Measurements from ENCODE around the gene PTDSS2.
A peak's percentile ranks its signal among the peaks of the same experiment; 100 is the strongest.

Gene PTDSS2

DNA sequence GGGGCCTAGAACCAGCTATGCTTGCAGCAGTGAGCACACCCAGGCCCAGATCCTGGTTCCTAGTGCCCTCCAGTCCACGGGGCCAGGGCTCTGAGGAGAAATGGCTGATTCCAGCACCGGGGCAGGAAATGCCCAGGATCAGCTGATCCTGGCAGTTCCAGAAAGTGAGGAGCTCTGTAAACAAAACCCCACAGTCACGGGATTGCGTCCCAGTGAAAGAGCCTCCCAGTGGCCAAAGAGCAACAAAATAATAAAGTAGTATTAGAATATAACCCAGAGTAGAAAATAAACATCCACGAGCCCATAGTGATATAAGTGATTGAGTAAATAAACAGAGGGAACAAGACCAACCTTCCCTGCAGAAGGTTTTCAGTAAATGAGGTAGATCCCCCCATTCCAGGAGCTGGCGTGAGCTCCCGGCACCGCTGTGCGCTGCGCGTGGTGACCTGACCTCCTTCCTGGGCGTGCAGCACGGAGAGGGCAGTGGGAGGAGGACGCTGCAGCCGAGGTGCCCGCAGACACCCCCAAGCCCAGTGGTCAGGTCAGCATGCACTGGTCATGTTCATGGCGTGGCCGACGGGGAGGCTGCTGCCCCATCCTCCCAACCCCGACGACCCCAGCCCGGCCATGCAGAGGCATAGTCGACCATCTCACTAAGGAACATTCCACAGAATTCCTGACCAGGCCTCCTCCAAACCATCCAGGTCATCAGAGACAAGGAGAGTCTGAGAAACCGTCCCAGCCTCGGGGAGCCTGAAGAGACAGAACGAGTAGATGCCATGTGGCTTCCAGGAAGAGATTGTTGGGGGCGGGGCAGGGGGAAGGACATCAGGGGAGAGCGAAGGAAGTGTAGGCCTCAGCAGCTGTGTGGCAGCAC is 19.8 kb downstream of the PTDSS2 start:
- H3K36me3 ChIP-seq (ENCODE audit: control insufficient read depth, insufficient read depth, low read length) = no peaks in the 10 kb centered on the region
- no peak overlapping the region for H3K4me3 ChIP-seq (ENCODE audit: low read depth, low read length)
- H3K9ac ChIP-seq (ENCODE audit: low read depth, low read length) = peak overlapping the region; percentile 37

DNA sequence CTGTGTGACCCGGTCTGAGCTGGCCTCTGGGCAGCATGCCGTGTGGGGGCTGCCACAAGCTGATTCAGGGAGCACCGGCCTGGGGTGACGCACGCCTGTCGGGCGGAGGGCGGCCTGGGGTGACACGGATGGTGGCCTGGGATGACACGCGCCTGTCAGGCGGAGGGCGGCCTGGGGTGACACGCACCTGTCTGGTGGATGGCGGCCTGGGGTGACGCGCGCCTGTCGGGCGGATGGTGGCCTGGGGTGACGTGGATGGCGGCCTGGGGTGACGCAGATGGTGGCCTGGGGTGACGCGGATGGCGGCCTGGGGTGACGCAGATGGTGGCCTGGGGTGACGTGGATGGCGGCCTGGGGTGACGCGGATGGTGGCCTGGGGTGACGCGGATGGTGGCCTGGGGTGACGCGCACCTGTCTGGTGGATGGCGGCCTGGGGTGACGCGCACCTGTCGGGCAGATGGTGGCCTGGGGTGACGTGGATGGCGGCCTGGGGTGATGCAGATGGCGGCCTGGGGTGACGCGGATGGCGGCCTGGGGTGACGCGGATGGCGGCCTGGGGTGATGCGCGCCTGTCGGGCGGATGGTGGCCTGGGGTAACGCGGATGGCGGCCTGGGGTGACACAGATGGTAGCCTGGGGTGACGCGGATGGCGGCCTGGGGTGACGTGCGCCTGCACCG is 21.5 kb downstream of the PTDSS2 start:
- no peak overlapping the region for H3K9ac ChIP-seq (ENCODE audit: low read depth, low read length)

More for the DNA sequence above, 19.8 kb downstream of the PTDSS2 start:
- Histone ChIP-seq H3K9me3 (ENCODE audit: control insufficient read depth, insufficient read depth, low read length) (no peaks in the 10 kb centered on the region), H3K4me1 (ENCODE audit: control insufficient read depth, insufficient read depth, low read length) (peaks cover 10% of the 10 kb centered on the region), H3K27me3 (ENCODE audit: control insufficient read depth, insufficient read depth, low read length) (no peaks in the 10 kb centered on the region)

DNA sequence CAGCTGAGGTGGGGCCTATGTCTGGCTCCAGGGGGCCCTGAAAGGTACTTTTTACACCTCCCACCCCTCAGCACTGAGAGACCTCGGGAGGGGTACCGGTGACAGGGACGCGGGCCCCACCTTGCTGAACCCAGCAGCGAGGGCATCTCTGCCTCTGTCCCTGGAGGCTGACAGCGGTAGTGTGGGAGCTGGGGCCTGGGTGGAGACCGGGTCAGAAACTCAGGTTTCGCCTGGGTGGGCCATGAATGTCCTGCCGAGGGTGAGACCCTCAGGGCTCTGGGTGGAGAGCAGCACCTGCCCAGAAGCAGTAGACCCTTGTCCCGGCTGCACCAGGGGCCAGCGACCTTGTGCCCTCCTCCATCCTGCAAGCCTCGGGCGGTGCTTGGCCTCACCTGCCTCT is 22.2 kb downstream of the PTDSS2 start:
- Histone ChIP-seq H3K36me3 (ENCODE audit: control insufficient read depth, insufficient read depth, low read length) (no peaks in the 10 kb centered on the region), H3K9me3 (ENCODE audit: control insufficient read depth, insufficient read depth, low read length) (no peaks in the 10 kb centered on the region), H3K4me3 (ENCODE audit: low read depth, low read length) (no peak overlapping the region), H3K27me3 (ENCODE audit: control insufficient read depth, insufficient read depth, low read length) (no peaks in the 10 kb centered on the region), H3K9ac (ENCODE audit: low read depth, low read length) (no peak overlapping the region), H3K4me1 (ENCODE audit: control insufficient read depth, insufficient read depth, low read length) (peaks cover 10% of the 10 kb centered on the region)

More for the DNA sequence above, 21.5 kb downstream of the PTDSS2 start:
- no peaks in the 10 kb centered on the region for H3K36me3 ChIP-seq (ENCODE audit: control insufficient read depth, insufficient read depth, low read length)
- H3K4me3 ChIP-seq (ENCODE audit: low read depth, low read length) = no peak overlapping the region
- H3K4me1 ChIP-seq (ENCODE audit: control insufficient read depth, insufficient read depth, low read length) = peaks cover 10% of the 10 kb centered on the region
- H3K27me3 ChIP-seq (ENCODE audit: control insufficient read depth, insufficient read depth, low read length) = no peaks in the 10 kb centered on the region
- H3K9me3 ChIP-seq (ENCODE audit: control insufficient read depth, insufficient read depth, low read length) = no peaks in the 10 kb centered on the region

DNA sequence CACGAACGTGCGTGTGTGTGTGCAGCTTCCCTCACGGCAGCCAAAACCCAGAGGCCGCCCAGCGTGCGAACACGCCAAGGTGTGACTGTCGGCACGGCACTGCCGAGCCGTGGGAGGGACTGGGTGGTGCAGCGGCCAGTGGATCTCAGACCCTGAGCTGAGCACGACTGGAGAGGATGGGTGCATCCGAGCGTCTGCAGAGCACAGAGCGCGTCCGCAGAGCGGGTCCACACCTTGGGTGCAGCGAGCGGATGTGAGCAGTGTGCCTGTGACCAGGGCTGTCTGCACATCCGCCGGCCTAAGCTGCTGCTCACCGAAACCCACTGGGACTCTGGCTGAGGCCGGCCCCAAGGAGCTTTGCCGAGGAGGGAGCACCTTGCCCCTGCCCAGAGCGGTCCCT is 22.7 kb downstream of the PTDSS2 start:
- H3K9ac ChIP-seq (ENCODE audit: low read depth, low read length) = no peak overlapping the region
- H3K27me3 ChIP-seq (ENCODE audit: control insufficient read depth, insufficient read depth, low read length) = no peaks in the 10 kb centered on the region
- H3K4me1 ChIP-seq (ENCODE audit: control insufficient read depth, insufficient read depth, low read length) = peaks cover 10% of the 10 kb centered on the region
- no peak overlapping the region for H3K4me3 ChIP-seq (ENCODE audit: low read depth, low read length)
- no peaks in the 10 kb centered on the region for H3K36me3 ChIP-seq (ENCODE audit: control insufficient read depth, insufficient read depth, low read length)
- H3K9me3 ChIP-seq (ENCODE audit: control insufficient read depth, insufficient read depth, low read length) = no peaks in the 10 kb centered on the region

DNA sequence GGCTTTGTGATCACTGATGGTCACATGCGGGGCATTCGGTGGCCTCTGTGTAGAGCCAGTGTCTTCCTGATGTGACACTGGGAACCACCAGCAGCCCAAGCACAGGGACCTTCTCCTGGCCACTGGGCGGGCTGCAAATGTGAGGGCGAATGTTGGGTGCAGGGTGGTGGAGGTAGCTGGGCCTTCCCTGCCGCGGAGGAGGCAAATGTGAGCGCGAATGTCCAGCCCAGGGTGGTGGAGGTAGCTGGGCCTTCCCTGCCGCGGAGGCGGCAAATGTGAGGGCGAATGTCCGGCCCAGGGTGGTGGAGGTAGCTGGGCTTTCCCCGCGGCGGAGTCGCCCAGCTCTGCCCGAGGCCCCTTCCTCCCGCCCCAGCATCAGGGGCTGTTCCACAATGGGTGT is 23.3 kb downstream of the PTDSS2 start:
- Histone ChIP-seq H3K9me3 (ENCODE audit: control insufficient read depth, insufficient read depth, low read length) (no peaks in the 10 kb centered on the region), H3K4me1 (ENCODE audit: control insufficient read depth, insufficient read depth, low read length) (peaks cover 7% of the 10 kb centered on the region), H3K27me3 (ENCODE audit: control insufficient read depth, insufficient read depth, low read length) (no peaks in the 10 kb centered on the region), H3K4me3 (ENCODE audit: low read depth, low read length) (no peak overlapping the region), H3K36me3 (ENCODE audit: control insufficient read depth, insufficient read depth, low read length) (no peaks in the 10 kb centered on the region), H3K9ac (ENCODE audit: low read depth, low read length) (no peak overlapping the region)

DNA sequence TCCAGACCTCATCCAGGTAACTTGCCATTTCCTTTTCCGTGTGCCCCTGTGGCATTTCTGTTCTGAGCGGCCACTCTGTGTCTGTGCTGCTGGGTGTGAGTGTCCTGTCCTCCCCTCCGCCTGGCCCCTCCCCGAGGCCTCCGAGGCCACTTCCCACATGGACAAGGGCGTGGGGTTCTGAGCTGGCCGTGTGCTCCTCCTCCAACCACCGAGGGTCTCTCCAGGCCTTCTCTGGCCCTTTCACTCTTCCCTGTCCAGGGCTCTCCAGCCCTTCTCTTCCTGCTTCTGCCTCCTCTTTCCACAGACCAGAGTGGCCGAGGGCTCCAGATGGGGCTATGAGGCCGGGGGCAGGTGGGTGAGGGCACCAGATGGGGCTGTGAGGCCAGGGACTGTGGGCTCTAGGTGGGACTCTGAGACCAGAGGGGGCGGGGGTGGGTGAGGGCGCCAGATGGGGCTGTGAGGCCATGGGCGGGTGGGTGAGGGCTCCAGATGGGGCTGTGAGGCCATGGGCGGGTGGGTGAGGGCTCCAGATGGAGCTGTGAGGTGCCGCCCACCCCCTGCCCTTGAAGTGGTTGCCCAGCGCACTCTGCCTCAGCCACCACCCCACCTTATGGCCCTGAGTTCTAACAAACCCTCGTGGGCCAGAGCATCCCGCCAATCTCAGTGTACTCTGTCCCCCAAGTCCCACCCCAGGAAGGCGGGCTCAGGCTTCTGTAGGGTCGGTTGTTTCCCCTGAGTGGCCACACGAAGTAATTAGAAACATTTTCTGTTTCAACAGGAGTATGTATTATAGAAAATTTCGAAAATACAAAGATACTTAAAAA is 24.1 kb downstream of the PTDSS2 start:
- Histone ChIP-seq H3K36me3 (ENCODE audit: control insufficient read depth, insufficient read depth, low read length) (no peaks in the 10 kb centered on the region), H3K4me1 (ENCODE audit: control insufficient read depth, insufficient read depth, low read length) (peaks cover 4% of the 10 kb centered on the region), H3K27me3 (ENCODE audit: control insufficient read depth, insufficient read depth, low read length) (no peaks in the 10 kb centered on the region), H3K4me3 (ENCODE audit: low read depth, low read length) (no peak overlapping the region), H3K9ac (ENCODE audit: low read depth, low read length) (no peak overlapping the region), H3K9me3 (ENCODE audit: control insufficient read depth, insufficient read depth, low read length) (no peaks in the 10 kb centered on the region)

DNA sequence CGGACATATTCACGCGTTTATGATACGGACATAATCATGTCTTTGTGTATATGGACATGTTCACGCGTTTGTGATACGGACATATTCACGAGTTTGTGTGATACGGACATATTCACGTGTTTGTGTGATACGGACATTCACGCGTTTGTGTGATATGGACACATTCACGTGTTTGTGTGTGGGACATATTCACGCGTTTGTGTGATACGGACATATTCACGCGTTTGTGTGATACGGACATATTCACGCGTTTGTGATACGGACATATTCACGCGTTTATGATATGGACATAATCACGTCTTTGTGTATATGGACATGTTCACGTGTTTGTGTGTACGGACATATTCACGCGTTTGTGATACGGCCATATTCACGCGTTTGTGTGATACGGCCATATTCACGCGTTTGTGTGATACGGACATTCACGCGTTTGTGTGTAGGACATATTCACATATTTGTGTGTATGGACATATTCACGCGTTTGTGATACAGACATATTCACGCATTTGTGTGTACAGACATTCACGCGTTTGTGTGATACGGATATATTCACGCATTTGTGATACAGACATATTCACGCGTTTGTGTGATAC is 24.9 kb downstream of the PTDSS2 start:
- Histone ChIP-seq H3K4me3 (ENCODE audit: low read depth, low read length) (no peak overlapping the region), H3K4me1 (ENCODE audit: control insufficient read depth, insufficient read depth, low read length) (no peaks in the 10 kb centered on the region), H3K27me3 (ENCODE audit: control insufficient read depth, insufficient read depth, low read length) (no peaks in the 10 kb centered on the region), H3K9ac (ENCODE audit: low read depth, low read length) (no peak overlapping the region), H3K36me3 (ENCODE audit: control insufficient read depth, insufficient read depth, low read length) (peaks cover 4% of the 10 kb centered on the region), H3K9me3 (ENCODE audit: control insufficient read depth, insufficient read depth, low read length) (no peaks in the 10 kb centered on the region)

DNA sequence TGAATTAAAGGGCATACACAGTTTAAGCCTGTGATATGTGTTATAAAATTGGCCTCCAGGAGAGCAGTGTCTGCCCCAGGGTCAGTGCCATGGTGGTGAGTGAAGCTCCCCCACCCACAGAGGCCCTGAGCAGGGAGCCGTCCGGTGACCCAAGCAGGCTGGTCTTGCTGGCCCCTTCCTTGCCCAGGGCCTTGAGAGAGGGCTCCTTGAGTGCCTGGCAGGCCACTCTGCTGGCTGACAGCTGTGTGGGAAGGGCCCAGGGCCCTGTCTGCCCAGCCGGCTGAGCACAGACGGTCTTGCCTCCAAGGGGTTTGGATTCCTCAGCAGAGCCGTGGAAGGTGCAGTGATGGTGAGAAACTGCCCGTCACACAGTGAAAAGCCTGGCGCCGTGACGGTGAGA is 25.9 kb downstream of the PTDSS2 start:
- Histone ChIP-seq H3K27me3 (ENCODE audit: control insufficient read depth, insufficient read depth, low read length) (no peaks in the 10 kb centered on the region), H3K9ac (ENCODE audit: low read depth, low read length) (no peak overlapping the region), H3K36me3 (ENCODE audit: control insufficient read depth, insufficient read depth, low read length) (peaks cover 4% of the 10 kb centered on the region), H3K4me1 (ENCODE audit: control insufficient read depth, insufficient read depth, low read length) (no peaks in the 10 kb centered on the region), H3K4me3 (ENCODE audit: low read depth, low read length) (no peak overlapping the region), H3K9me3 (ENCODE audit: control insufficient read depth, insufficient read depth, low read length) (no peaks in the 10 kb centered on the region)

DNA sequence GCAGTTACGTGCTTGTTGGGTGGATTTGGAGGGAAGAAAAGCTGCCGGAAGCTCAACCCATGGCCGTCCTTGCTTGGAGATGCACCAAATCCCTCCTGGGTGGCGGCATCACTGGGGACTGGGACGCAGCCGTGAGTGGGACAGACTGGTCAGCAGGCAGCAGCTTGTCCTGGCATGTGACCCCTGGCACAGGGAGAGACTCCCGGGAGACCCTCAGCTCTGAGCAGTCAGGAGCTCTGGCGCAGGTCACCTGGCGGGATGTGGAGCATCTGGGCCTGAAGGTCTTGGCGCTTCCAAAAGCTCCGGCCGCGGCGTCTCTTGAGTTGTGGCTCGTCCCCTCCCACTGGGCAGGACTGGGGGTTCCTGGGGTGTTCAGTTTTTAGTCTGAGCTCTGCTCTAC is 26.3 kb downstream of the PTDSS2 start:
- Histone ChIP-seq H3K9ac (ENCODE audit: low read depth, low read length) (no peak overlapping the region), H3K4me1 (ENCODE audit: control insufficient read depth, insufficient read depth, low read length) (no peaks in the 10 kb centered on the region), H3K4me3 (ENCODE audit: low read depth, low read length) (no peak overlapping the region), H3K9me3 (ENCODE audit: control insufficient read depth, insufficient read depth, low read length) (no peaks in the 10 kb centered on the region), H3K36me3 (ENCODE audit: control insufficient read depth, insufficient read depth, low read length) (peaks cover 4% of the 10 kb centered on the region), H3K27me3 (ENCODE audit: control insufficient read depth, insufficient read depth, low read length) (no peaks in the 10 kb centered on the region)

DNA sequence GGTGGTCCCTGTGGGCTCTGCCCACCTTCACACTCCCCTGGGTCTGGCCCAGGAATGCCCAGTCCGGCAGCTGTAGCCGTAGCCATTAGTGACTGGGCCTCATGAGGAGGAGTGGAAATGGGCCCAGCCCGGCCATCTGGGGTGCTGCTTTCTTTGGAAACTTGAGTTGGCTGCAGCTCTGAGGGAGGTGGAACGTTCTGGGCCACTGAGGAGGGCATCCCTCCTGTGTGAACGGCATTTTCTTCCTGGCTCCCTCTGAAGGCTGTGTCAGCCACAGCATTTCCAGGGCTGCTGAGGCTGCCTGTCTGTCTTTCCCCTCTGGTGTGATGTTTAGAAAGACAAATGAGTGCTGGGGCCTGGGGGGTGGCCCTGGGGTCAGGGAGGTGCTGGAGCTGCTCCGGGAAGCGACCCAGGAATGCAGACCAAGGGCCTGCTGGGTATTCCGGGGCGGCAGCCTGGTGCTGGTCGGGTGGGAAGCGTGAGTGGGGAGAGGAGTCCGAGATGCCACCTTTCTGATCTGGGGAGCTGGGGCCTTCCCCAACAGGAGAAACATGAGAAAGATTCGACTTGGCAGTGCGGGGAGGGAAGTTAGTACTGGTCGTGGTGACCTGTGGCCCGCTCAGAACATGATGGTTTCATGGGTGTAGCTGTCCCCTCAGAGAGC is 27.1 kb downstream of the PTDSS2 start:
- Histone ChIP-seq H3K27me3 (ENCODE audit: control insufficient read depth, insufficient read depth, low read length) (no peaks in the 10 kb centered on the region), H3K4me1 (ENCODE audit: control insufficient read depth, insufficient read depth, low read length) (no peaks in the 10 kb centered on the region), H3K4me3 (ENCODE audit: low read depth, low read length) (no peak overlapping the region), H3K9ac (ENCODE audit: low read depth, low read length) (no peak overlapping the region), H3K9me3 (ENCODE audit: control insufficient read depth, insufficient read depth, low read length) (no peaks in the 10 kb centered on the region), H3K36me3 (ENCODE audit: control insufficient read depth, insufficient read depth, low read length) (peaks cover 4% of the 10 kb centered on the region)

DNA sequence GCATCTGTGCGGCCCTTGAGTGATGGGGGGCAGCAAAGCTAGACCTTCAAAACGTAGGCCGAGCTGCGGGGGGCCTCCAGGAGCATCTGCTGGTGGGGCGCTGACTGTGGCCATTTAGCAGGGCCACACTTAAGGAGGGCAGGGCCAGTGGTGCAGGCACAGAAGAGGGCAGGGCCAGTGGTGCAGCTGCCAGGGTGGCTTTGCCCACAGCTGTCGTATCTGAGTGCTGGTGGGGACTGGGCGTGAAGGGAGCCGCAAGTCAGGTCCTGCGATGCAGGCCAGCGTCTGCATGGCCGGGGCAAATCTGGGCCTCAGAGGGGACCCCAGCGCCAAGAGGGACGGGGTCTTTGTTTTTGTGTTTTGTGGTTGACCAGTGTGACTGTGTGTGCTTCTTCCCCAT is 29.2 kb downstream of the PTDSS2 start:
- peaks cover 4% of the 10 kb centered on the region for H3K36me3 ChIP-seq (ENCODE audit: control insufficient read depth, insufficient read depth, low read length)
- no peaks in the 10 kb centered on the region for H3K4me1 ChIP-seq (ENCODE audit: control insufficient read depth, insufficient read depth, low read length)
- H3K27me3 ChIP-seq (ENCODE audit: control insufficient read depth, insufficient read depth, low read length) = no peaks in the 10 kb centered on the region
- no peaks in the 10 kb centered on the region for H3K9me3 ChIP-seq (ENCODE audit: control insufficient read depth, insufficient read depth, low read length)
- H3K4me3 ChIP-seq (ENCODE audit: low read depth, low read length) = no peak overlapping the region
- H3K9ac ChIP-seq (ENCODE audit: low read depth, low read length) = no peak overlapping the region

All from iPS-15b (cell line).